Spleen (tissue), 7 donors: ENCODE measurements around the gene F11R.

ENCODE experiments used
- CTCF ChIP-seq, 11 experiments: fragments of 200-600 bp in 7 of 11; fragments of 450-650 bp in 4 of 11; sonication (generic) in 4 of 11; IDR thresholded peaks in 8 of 11; conservative IDR thresholded peaks in 3 of 11; 1 replicate in 7 of 11; 2 replicates in 4 of 11; pipeline versions ENCODE4 v1.4.0 to v1.8.0; 2016 to 2021; ENCODE audit warnings: antibody characterized with exemption in 11 of 11, inconsistent platforms in 4 of 11, mild to moderate bottlenecking in 1 of 11
- POLR2A ChIP-seq, 3 donors: fragments of 450-650 bp; IDR thresholded peaks; one replicate each; pipeline ENCODE4 v1.5.1; 2017; ENCODE audit warnings: antibody characterized with exemption in 3 of 3, mild to moderate bottlenecking in 1 of 3
- donor health status: DM: no; HTN: no; CAD: no; lungs with moderate emphysema.
- donor health status: DM: no; HTN: no; CAD: no.
- donor health status: DM: no; HTN: no; CAD: no.

- TF ChIP-seq CTCF (IDR thresholded peaks at IDR 0.05 in 8 of 11, conservative IDR thresholded peaks at IDR 0.05 in 3 of 11) (no peak), POLR2A (IDR thresholded peaks at IDR 0.05) (no peak)
Measured at GRCh38 chr1:161052899-161053298, 31.9 kb upstream of the F11R start.
